ENCODE results near the gene RUNX1. TPM values are rescaled to one million over a fixed set of nuclear protein-coding genes. Genes with fewer than 3 reads are reported as not detected.

Gene RUNX1
- total and polyA plus RNA-seq, 2 of the 13 experiments (the other 11 are each of a cell fraction or from before 2014, with no cell fraction given) = 5.4 to 6.4 TPM

DNA sequence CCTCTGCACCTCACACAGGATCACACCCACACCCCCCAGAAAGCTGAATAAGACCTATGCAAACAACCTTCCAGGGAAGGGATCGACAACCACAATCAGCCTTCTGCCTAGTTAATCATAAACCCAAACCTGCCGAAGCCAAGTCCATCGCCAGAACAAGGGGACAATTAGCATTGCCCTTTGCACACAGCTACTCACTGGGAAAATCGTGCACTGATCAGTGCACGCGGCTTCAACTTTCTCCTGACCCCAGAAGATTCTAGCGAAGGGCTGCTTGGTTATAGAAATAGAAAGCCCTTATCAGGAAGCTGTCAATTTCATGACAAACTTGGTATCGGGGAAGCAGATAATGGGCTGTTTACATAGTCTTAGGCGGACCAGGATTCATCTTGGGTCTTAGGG lies 29.5 kb downstream of the RUNX1 start (continued):
- TF ChIP-seq, protein P1, sequence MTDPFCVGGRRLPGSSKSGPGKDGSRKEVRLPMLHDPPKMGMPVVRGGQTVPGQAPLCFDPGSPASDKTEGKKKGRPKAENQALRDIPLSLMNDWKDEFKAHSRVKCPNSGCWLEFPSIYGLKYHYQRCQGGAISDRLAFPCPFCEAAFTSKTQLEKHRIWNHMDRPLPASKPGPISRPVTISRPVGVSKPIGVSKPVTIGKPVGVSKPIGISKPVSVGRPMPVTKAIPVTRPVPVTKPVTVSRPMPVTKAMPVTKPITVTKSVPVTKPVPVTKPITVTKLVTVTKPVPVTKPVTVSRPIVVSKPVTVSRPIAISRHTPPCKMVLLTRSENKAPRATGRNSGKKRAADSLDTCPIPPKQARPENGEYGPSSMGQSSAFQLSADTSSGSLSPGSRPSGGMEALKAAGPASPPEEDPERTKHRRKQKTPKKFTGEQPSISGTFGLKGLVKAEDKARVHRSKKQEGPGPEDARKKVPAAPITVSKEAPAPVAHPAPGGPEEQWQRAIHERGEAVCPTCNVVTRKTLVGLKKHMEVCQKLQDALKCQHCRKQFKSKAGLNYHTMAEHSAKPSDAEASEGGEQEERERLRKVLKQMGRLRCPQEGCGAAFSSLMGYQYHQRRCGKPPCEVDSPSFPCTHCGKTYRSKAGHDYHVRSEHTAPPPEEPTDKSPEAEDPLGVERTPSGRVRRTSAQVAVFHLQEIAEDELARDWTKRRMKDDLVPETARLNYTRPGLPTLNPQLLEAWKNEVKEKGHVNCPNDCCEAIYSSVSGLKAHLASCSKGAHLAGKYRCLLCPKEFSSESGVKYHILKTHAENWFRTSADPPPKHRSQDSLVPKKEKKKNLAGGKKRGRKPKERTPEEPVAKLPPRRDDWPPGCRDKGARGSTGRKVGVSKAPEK (CRISPR knock-in tag; IDR thresholded peaks at IDR 0.05; ENCODE audit: borderline replicate concordance) = no peak
- TF ChIP-seq RCOR2 (CRISPR knock-in tag; IDR thresholded peaks at IDR 0.05) (peak; percentile 80; the same call in 1 of the 2 replicates), ZNF747 (CRISPR knock-in tag; IDR thresholded peaks at IDR 0.05; ENCODE audit: borderline replicate concordance) (no peak), RFXANK (CRISPR knock-in tag; IDR thresholded peaks at IDR 0.05) (no peak), TCF7L2 (IDR thresholded peaks at IDR 0.05; ENCODE audit: low read depth, low read length) (no peak), NCOA1 (CRISPR knock-in tag; IDR thresholded peaks at IDR 0.05) (no peak), ATM (IDR thresholded peaks at IDR 0.05; ENCODE audit: borderline replicate concordance) (no peak), KMT2A (CRISPR knock-in tag; IDR thresholded peaks at IDR 0.05) (0 out of 2 replicates have a peak, but pooled peaks have one; percentile 45), MAF1 (CRISPR knock-in tag; IDR thresholded peaks at IDR 0.05; ENCODE audit: borderline replicate concordance) (no peak), ZNF557 (CRISPR knock-in tag; IDR thresholded peaks at IDR 0.05) (no peak)
- TF ChIP-seq, protein P2, sequence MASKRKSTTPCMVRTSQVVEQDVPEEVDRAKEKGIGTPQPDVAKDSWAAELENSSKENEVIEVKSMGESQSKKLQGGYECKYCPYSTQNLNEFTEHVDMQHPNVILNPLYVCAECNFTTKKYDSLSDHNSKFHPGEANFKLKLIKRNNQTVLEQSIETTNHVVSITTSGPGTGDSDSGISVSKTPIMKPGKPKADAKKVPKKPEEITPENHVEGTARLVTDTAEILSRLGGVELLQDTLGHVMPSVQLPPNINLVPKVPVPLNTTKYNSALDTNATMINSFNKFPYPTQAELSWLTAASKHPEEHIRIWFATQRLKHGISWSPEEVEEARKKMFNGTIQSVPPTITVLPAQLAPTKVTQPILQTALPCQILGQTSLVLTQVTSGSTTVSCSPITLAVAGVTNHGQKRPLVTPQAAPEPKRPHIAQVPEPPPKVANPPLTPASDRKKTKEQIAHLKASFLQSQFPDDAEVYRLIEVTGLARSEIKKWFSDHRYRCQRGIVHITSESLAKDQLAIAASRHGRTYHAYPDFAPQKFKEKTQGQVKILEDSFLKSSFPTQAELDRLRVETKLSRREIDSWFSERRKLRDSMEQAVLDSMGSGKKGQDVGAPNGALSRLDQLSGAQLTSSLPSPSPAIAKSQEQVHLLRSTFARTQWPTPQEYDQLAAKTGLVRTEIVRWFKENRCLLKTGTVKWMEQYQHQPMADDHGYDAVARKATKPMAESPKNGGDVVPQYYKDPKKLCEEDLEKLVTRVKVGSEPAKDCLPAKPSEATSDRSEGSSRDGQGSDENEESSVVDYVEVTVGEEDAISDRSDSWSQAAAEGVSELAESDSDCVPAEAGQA (IDR thresholded peaks at IDR 0.05; ENCODE audit: low read depth) = no peak
- TF ChIP-seq, protein P2 (CRISPR knock-in tag; IDR thresholded peaks at IDR 0.05; ENCODE audit: borderline replicate concordance) = no peak
- TF ChIP-seq, protein P3, sequence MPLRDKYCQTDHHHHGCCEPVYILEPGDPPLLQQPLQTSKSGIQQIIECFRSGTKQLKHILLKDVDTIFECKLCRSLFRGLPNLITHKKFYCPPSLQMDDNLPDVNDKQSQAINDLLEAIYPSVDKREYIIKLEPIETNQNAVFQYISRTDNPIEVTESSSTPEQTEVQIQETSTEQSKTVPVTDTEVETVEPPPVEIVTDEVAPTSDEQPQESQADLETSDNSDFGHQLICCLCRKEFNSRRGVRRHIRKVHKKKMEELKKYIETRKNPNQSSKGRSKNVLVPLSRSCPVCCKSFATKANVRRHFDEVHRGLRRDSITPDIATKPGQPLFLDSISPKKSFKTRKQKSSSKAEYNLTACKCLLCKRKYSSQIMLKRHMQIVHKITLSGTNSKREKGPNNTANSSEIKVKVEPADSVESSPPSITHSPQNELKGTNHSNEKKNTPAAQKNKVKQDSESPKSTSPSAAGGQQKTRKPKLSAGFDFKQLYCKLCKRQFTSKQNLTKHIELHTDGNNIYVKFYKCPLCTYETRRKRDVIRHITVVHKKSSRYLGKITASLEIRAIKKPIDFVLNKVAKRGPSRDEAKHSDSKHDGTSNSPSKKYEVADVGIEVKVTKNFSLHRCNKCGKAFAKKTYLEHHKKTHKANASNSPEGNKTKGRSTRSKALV (CRISPR knock-in tag; IDR thresholded peaks at IDR 0.05) = no peak
- TF ChIP-seq, protein P4, sequence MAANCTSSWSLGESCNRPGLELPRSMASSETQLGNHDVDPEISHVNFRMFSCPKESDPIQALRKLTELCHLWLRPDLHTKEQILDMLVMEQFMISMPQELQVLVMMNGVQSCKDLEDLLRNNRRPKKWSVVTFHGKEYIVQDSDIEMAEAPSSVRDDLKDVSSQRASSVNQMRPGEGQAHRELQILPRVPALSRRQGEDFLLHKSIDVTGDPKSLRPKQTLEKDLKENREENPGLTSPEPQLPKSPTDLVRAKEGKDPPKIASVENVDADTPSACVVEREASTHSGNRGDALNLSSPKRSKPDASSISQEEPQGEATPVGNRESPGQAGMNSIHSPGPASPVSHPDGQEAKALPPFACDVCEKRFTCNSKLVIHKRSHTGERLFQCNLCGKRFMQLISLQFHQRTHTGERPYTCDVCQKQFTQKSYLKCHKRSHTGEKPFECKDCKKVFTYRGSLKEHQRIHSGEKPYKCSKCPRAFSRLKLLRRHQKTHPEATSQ (CRISPR knock-in tag; IDR thresholded peaks at IDR 0.05; ENCODE audit: borderline replicate concordance) = no peak
- TF ChIP-seq, protein P5, sequence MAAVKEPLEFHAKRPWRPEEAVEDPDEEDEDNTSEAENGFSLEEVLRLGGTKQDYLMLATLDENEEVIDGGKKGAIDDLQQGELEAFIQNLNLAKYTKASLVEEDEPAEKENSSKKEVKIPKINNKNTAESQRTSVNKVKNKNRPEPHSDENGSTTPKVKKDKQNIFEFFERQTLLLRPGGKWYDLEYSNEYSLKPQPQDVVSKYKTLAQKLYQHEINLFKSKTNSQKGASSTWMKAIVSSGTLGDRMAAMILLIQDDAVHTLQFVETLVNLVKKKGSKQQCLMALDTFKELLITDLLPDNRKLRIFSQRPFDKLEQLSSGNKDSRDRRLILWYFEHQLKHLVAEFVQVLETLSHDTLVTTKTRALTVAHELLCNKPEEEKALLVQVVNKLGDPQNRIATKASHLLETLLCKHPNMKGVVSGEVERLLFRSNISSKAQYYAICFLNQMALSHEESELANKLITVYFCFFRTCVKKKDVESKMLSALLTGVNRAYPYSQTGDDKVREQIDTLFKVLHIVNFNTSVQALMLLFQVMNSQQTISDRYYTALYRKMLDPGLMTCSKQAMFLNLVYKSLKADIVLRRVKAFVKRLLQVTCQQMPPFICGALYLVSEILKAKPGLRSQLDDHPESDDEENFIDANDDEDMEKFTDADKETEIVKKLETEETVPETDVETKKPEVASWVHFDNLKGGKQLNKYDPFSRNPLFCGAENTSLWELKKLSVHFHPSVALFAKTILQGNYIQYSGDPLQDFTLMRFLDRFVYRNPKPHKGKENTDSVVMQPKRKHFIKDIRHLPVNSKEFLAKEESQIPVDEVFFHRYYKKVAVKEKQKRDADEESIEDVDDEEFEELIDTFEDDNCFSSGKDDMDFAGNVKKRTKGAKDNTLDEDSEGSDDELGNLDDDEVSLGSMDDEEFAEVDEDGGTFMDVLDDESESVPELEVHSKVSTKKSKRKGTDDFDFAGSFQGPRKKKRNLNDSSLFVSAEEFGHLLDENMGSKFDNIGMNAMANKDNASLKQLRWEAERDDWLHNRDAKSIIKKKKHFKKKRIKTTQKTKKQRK (IDR thresholded peaks at IDR 0.05; ENCODE audit: low read length) = no peak

All from HepG2 (cell line).